Measurements from ENCODE around the gene TIGD1. TPM values are rescaled to one million over a fixed set of nuclear protein-coding genes. Genes with fewer than 3 reads are reported as not detected.

Gene TIGD1
- total and polyA plus RNA-seq, 5 donors from 2014 or later: 11.2 to 15.1 (median 14.5) TPM

DNA sequence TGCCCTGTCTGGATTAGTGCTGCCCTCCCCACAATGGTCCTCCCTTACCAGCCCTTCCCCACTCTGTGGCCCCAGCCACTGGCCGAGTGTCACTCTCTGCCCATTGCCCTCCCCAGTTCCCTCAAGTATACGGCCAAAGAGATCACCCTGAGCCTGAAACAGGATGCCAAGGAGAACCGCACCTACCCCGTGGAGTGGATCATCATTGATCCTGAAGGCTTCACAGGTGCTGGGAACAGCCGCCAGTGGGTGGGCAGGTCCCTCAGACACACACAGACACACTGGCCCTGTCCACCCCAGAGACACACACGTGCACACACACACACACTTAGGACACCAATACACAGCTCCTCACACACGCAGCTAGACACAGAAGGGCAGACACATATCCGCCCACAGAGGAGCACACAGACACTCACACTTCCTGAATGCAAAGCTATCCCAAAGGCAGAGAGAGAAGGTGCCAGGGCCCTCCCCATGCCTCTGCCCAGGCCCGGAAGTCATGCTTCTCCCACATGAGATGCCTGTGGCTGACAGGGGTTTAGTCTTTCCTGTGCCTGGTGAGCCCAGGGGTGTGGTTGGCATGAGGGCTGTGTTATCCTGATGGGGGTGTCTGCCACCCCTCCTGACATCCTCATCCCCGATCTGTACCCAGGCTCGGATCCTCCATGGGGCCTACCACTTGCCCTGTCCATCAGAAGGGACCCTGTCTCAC, 21.5 kb downstream of the TIGD1 start:
- H3K9me3 ChIP-seq (ENCODE audit: control insufficient read depth in 2 of 2, low read length in 2 of 2): no peaks in the 10 kb centered on the region

GRCh38 chr2:232527905-232528470, 22.4 kb downstream of the TIGD1 start:
- H3K27me3 ChIP-seq (ENCODE audit: control insufficient read depth, insufficient read depth, low read length): peaks cover 2% of the 10 kb centered on the region
- no peaks in the 10 kb centered on the region for H3K36me3 Mint-ChIP-seq
- no peaks in the 10 kb centered on the region for H3K9me3 ChIP-seq (ENCODE audit: control insufficient read depth in 2 of 2, low read length in 2 of 2)
- peaks cover 38% of the 10 kb centered on the region for H3K27me3 Mint-ChIP-seq
- no peak overlapping the region for H3K27ac ChIP-seq (ENCODE audit: insufficient read depth, low read length, poor library complexity, severe bottlenecking)
- ATAC-seq (ENCODE audit: low read depth in 2 of 2): no peak
- H3K4me3 ChIP-seq (ENCODE audit: low read depth, low read length): no peak overlapping the region
- no peak for DNase-seq
- H3K27ac Mint-ChIP-seq: no peak overlapping the region
- no peaks in the 10 kb centered on the region for H3K36me3 ChIP-seq (ENCODE audit: control insufficient read depth, insufficient read depth, low read length)
- no peak overlapping the region for H3K4me3 Mint-ChIP-seq
- H3K4me1 Mint-ChIP-seq: peaks cover 0 to 15% (median 1%) of the 10 kb centered on the region in 4 donors
- H3K4me1 ChIP-seq (ENCODE audit: control insufficient read depth, insufficient read depth, low read length, poor library complexity, severe bottlenecking): peaks cover 12% of the 10 kb centered on the region
- peaks cover 0 to 2% (median 0%) of the 10 kb centered on the region in 7 donors for H3K9me3 Mint-ChIP-seq

More for the DNA sequence above, 21.5 kb downstream of the TIGD1 start:
- Histone ChIP-seq H3K27ac (ENCODE audit: insufficient read depth, low read length, poor library complexity, severe bottlenecking) (no peak overlapping the region), H3K4me1 (ENCODE audit: control insufficient read depth, insufficient read depth, low read length, poor library complexity, severe bottlenecking) (peaks cover 5% of the 10 kb centered on the region), H3K4me3 (ENCODE audit: low read depth, low read length) (no peak overlapping the region), H3K36me3 (ENCODE audit: control insufficient read depth, insufficient read depth, low read length) (no peaks in the 10 kb centered on the region), H3K27me3 (ENCODE audit: control insufficient read depth, insufficient read depth, low read length) (no peaks in the 10 kb centered on the region)
- Mint-ChIP-seq H3K4me3 (no peak overlapping the region), H3K27me3 (peaks cover 33% of the 10 kb centered on the region), H3K36me3 (no peaks in the 10 kb centered on the region), H3K4me1 (peaks cover 0 to 10% (median 1%) of the 10 kb centered on the region in 4 donors), H3K9me3 (peaks cover 0 to 2% (median 0%) of the 10 kb centered on the region in 7 donors), H3K27ac (peak overlapping the region in 1 of 3 donors; percentile 26)
- no peak for ATAC-seq (ENCODE audit: low read depth in 2 of 2)
- no peak for DNase-seq

DNA sequence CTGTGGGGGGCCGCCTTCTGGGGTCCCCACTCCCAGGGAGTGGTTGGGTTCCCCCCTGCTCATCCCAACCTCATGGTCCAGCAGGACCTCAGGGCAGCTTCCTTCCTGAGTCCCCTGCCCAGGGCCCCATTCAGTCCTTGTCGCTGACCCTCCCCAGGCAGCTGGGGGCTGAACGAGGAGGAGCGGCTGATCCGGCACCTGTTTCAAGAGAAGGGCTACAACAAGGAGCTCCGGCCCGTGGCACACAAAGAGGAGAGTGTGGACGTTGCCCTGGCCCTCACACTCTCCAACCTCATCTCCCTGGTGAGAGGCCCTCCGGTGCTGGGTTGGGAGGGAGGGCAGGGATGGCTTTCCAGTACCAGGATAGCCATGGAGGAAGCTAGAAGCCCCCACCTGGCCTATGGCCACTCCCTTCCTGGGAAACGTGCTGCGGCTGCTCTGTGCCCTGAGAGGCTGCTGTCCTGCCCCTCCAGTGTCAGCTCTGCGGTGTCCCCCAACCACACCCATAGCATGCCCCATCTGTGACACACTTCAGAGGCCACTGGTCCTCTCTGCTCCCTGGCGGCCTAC, 23.9 kb downstream of the TIGD1 start:
- H3K36me3 ChIP-seq (ENCODE audit: control insufficient read depth, insufficient read depth, low read length): no peaks in the 10 kb centered on the region
- ATAC-seq (ENCODE audit: low read depth in 2 of 2): no peak
- peaks cover 3% of the 10 kb centered on the region for H3K27me3 ChIP-seq (ENCODE audit: control insufficient read depth, insufficient read depth, low read length)
- Mint-ChIP-seq H3K27me3 (peaks cover 42% of the 10 kb centered on the region), H3K4me3 (no peak overlapping the region), H3K27ac (no peak overlapping the region), H3K4me1 (peaks cover 0 to 15% (median 2%) of the 10 kb centered on the region in 4 donors), H3K9me3 (peaks cover 0 to 2% (median 0%) of the 10 kb centered on the region in 7 donors), H3K36me3 (no peaks in the 10 kb centered on the region)
- DNase-seq: no peak
- peaks cover 22% of the 10 kb centered on the region for H3K4me1 ChIP-seq (ENCODE audit: control insufficient read depth, insufficient read depth, low read length, poor library complexity, severe bottlenecking)
- no peak overlapping the region for H3K4me3 ChIP-seq (ENCODE audit: low read depth, low read length)
- H3K27ac ChIP-seq (ENCODE audit: insufficient read depth, low read length, poor library complexity, severe bottlenecking): no peak overlapping the region
- no peaks in the 10 kb centered on the region for H3K9me3 ChIP-seq (ENCODE audit: control insufficient read depth in 2 of 2, low read length in 2 of 2)

DNA sequence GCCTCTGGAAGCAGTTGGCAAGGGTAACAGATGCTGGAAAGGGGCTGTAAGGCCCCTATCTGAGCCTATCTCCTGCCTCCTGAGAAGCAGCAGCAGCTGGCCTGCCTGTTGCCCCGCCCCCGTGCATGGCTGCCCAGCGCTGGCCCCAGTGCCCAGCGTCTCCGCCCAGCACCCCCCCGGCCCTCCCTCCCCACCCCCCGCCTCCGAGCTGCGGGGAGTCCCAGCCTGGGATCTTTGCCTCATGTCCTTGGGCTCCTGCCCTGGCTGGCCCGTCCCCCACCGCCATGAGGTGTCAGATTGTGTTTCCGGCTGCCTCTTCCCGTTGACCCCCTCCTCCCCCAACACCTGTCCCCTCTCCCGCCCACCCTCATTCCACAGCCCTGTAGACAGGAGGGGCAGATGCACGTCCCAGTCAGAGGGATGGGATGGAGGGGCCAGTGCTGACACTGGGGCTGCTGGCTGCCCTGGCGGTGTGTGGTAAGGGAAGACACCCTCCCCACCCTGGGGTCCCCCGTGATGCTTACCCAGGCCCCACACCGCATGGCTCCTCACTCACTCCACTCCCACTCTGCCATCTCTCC, 24.5 kb downstream of the TIGD1 start, which contains the start of gene CHRND:
Gene CHRND (plus strand): TSS at position 370 of the 581 bp plus-strand sequence. CDS start 56 bp downstream, at position 426.
- no peak for DNase-seq
- H3K4me3 Mint-ChIP-seq: peak within 1 kb of the TSS in 1 of 4 donors; percentile 32
- ATAC-seq (ENCODE audit: low read depth in 2 of 2): no peak
- H3K36me3 ChIP-seq (ENCODE audit: control insufficient read depth, insufficient read depth, low read length): no peaks in the 10 kb centered on the region
- peaks cover 0 to 17% (median 2%) of the 10 kb centered on the region in 4 donors for H3K4me1 Mint-ChIP-seq
- H3K4me1 ChIP-seq (ENCODE audit: control insufficient read depth, insufficient read depth, low read length, poor library complexity, severe bottlenecking): peaks cover 22% of the 10 kb centered on the region
- H3K9me3 ChIP-seq (ENCODE audit: control insufficient read depth in 2 of 2, low read length in 2 of 2): no peaks in the 10 kb centered on the region
- H3K27ac Mint-ChIP-seq: no peak within 1 kb of the TSS
- no peaks in the 10 kb centered on the region for H3K36me3 Mint-ChIP-seq
- peaks cover 3% of the 10 kb centered on the region for H3K27me3 ChIP-seq (ENCODE audit: control insufficient read depth, insufficient read depth, low read length)
- no peak within 1 kb of the TSS for H3K4me3 ChIP-seq (ENCODE audit: low read depth, low read length)
- H3K27me3 Mint-ChIP-seq: peaks cover 48% of the 10 kb centered on the region
- H3K27ac ChIP-seq (ENCODE audit: insufficient read depth, low read length, poor library complexity, severe bottlenecking): no peak within 1 kb of the TSS
- H3K9me3 Mint-ChIP-seq: peaks cover 0 to 2% (median 0%) of the 10 kb centered on the region in 7 donors

DNA sequence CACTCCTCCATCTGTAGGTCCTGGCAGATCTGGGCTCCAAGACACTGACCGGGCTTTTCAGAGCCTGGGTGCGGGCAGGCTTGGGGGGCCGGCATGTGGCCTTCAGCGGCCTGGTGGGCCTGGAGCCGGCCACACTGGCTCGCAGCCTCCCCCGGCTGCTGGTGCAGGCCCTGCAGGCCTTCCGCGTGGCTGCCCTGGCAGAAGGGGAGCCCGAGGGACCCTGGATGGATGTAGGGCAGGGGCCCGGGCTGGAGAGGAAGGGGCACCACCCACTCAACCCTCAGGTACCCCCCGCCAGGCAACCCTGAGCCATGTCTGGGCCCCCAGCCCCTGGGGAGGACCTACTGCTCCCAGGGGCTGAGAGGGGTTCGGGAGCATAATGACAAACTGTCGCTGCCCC, 25.2 kb downstream of the TIGD1 start:
- Histone ChIP-seq H3K9me3 (ENCODE audit: control insufficient read depth in 2 of 2, low read length in 2 of 2) (no peaks in the 10 kb centered on the region), H3K4me3 (ENCODE audit: low read depth, low read length) (no peak overlapping the region), H3K27me3 (ENCODE audit: control insufficient read depth, insufficient read depth, low read length) (peaks cover 3% of the 10 kb centered on the region), H3K4me1 (ENCODE audit: control insufficient read depth, insufficient read depth, low read length, poor library complexity, severe bottlenecking) (peaks cover 22% of the 10 kb centered on the region), H3K36me3 (ENCODE audit: control insufficient read depth, insufficient read depth, low read length) (no peaks in the 10 kb centered on the region), H3K27ac (ENCODE audit: insufficient read depth, low read length, poor library complexity, severe bottlenecking) (no peak overlapping the region)
- H3K27ac Mint-ChIP-seq: no peak overlapping the region
- H3K36me3 Mint-ChIP-seq: no peaks in the 10 kb centered on the region
- H3K27me3 Mint-ChIP-seq: peaks cover 50% of the 10 kb centered on the region
- ATAC-seq (ENCODE audit: low read depth in 2 of 2): no peak
- H3K4me1 Mint-ChIP-seq: peaks cover 0 to 17% (median 2%) of the 10 kb centered on the region in 4 donors
- DNase-seq: no peak
- H3K9me3 Mint-ChIP-seq: peaks cover 0 to 2% (median 0%) of the 10 kb centered on the region in 7 donors
- H3K4me3 Mint-ChIP-seq: no peak overlapping the region

DNA sequence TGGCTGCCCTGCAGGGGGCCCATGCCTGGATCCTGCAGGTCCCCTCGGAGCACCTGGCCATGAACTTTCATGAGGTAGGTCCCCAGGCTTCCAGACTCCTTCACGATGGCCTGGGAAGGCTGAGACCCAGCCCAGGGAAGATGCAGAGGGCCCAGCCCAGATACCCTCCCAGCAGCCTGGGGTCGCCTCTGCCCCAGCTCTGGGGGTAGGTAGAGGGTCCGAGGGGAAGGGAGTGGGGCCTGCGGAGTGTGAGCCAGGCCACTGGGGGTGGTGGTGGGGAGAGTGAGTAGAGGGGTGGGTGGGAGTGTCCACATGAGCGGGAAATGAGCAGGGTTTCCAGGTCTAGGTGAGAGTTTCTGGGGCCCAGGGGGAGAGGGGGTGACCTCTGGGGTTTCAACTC, 25.6 kb downstream of the TIGD1 start:
- peaks cover 3% of the 10 kb centered on the region for H3K27me3 ChIP-seq (ENCODE audit: control insufficient read depth, insufficient read depth, low read length)
- DNase-seq (no peak), ATAC-seq (ENCODE audit: low read depth in 2 of 2) (no peak)
- peaks cover 0 to 2% (median 0%) of the 10 kb centered on the region in 7 donors for H3K9me3 Mint-ChIP-seq
- no peaks in the 10 kb centered on the region for H3K36me3 Mint-ChIP-seq
- H3K27ac Mint-ChIP-seq: no peak overlapping the region
- H3K4me3 Mint-ChIP-seq: no peak overlapping the region
- no peaks in the 10 kb centered on the region for H3K9me3 ChIP-seq (ENCODE audit: control insufficient read depth in 2 of 2, low read length in 2 of 2)
- peaks cover 22% of the 10 kb centered on the region for H3K4me1 ChIP-seq (ENCODE audit: control insufficient read depth, insufficient read depth, low read length, poor library complexity, severe bottlenecking)
- H3K27me3 Mint-ChIP-seq: peaks cover 50% of the 10 kb centered on the region
- no peaks in the 10 kb centered on the region for H3K36me3 ChIP-seq (ENCODE audit: control insufficient read depth, insufficient read depth, low read length)
- H3K27ac ChIP-seq (ENCODE audit: insufficient read depth, low read length, poor library complexity, severe bottlenecking): no peak overlapping the region
- peaks cover 0 to 17% (median 2%) of the 10 kb centered on the region in 4 donors for H3K4me1 Mint-ChIP-seq
- H3K4me3 ChIP-seq (ENCODE audit: low read depth, low read length): no peak overlapping the region

DNA sequence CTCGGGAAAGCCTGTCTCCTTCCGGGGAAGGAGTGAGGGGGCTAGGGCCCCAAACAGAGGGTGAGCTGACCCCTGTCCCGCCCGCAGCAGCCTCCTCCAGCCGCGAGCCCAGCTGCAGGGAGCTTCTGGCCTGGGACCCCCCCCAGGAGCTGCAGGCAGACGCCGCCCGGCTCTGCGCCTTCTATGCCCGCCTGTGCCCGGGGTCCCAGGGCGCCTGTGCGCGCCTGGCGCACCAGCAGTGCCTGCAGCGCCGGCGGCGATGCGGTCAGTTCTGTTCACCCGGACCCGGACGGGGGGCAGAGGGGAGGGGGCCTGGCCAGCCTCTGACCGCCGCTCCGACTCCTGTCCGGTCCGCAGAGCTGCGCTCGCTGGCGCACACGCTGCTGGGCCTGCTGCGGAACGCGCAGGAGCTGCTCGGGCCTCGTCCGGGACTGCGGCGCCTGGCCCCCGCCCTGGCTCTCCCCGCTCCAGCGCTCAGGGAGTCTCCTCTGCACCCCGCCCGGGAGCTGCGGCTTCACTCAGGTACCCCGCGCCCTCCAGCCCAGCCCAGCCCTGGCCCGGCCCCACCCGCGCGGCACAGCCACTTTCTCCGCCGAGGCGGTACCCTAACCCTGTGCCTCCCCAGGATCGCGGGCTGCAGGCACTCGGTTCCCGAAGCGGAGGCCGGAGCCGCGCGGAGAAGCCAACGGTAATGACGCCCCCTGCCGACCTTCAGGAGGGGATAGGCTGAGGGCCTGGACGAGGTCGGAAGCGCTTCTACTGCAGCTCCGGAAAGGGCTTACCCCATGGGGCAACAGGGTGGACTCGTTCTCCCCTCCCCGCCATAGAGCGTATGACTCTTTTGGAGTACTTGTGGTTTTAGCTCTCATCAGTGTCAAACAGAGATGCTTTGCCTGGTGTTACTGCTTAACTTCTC, 26.4 kb downstream of the TIGD1 start:
- Mint-ChIP-seq H3K27me3 (peaks cover 47% of the 10 kb centered on the region), H3K4me1 (peaks cover 0 to 16% (median 2%) of the 10 kb centered on the region in 4 donors), H3K27ac (no peak overlapping the region), H3K9me3 (peaks cover 0 to 2% (median 0%) of the 10 kb centered on the region in 7 donors), H3K36me3 (no peaks in the 10 kb centered on the region), H3K4me3 (peak overlapping the region in 1 of 4 donors; percentile 46)
- H3K27me3 ChIP-seq (ENCODE audit: control insufficient read depth, insufficient read depth, low read length): peaks cover 3% of the 10 kb centered on the region
- H3K27ac ChIP-seq (ENCODE audit: insufficient read depth, low read length, poor library complexity, severe bottlenecking): no peak overlapping the region
- ATAC-seq (ENCODE audit: low read depth in 2 of 2) (no peak), DNase-seq (peak in 1 of 3 donors; percentile 41)
- no peaks in the 10 kb centered on the region for H3K9me3 ChIP-seq (ENCODE audit: control insufficient read depth in 2 of 2, low read length in 2 of 2)
- H3K4me1 ChIP-seq (ENCODE audit: control insufficient read depth, insufficient read depth, low read length, poor library complexity, severe bottlenecking): peaks cover 22% of the 10 kb centered on the region
- H3K4me3 ChIP-seq (ENCODE audit: low read depth, low read length): no peak overlapping the region
- no peaks in the 10 kb centered on the region for H3K36me3 ChIP-seq (ENCODE audit: control insufficient read depth, insufficient read depth, low read length)

Data from CD4-positive, CD25-positive, alpha-beta regulatory T cell (primary cell).